ENCODE measurements around the gene RASAL3. TPM values are rescaled to one million over a fixed set of nuclear protein-coding genes. Genes with fewer than 3 reads are reported as not detected.

RASAL3 gene
- 0.05 TPM in 1 of 3 replicates, not detected in the others for total RNA-seq
- long read RNA-seq, result 0 reads

GRCh38 chr19:15464394-15465385 lies at the start of gene RASAL3:
Gene RASAL3, minus strand, starts transcription at chr19:15464544. Its CDS starts 186 bp downstream, at chr19:15464358.
- Mint-ChIP-seq H3K27me3 (ENCODE audit: low read depth) (peaks cover 30% of the 10 kb centered on the region), H3K36me3 (ENCODE audit: low read depth) (no peaks in the 10 kb centered on the region), H3K4me1 (ENCODE audit: low read depth) (peaks cover 9% of the 10 kb centered on the region), H3K27ac (ENCODE audit: unreplicated experiment) (no peak within 1 kb of the TSS), H3K9me3 (ENCODE audit: low read depth) (no peaks in the 10 kb centered on the region), H3K4me3 (ENCODE audit: unreplicated experiment) (no peak within 1 kb of the TSS)
- TF ChIP-seq CTCF (IDR thresholded peaks at IDR 0.05), result no peak
- DNase-seq (ENCODE audit: low spot score), result no peak

- no peak for TF ChIP-seq CTCF (IDR thresholded peaks at IDR 0.05)
- Mint-ChIP-seq H3K4me3 (ENCODE audit: unreplicated experiment) (no peak overlapping the region), H3K4me1 (ENCODE audit: low read depth) (no peaks in the 10 kb centered on the region), H3K27me3 (ENCODE audit: low read depth) (peaks cover 11% of the 10 kb centered on the region), H3K9me3 (ENCODE audit: low read depth) (peaks cover 5% of the 10 kb centered on the region), H3K27ac (ENCODE audit: unreplicated experiment) (no peak overlapping the region), H3K36me3 (ENCODE audit: low read depth) (peaks cover 1% of the 10 kb centered on the region)
- DNase-seq (ENCODE audit: low spot score), result no peak
Observed at GRCh38 chr19:15511671-15512424, 47.5 kb upstream of the RASAL3 start.

DNA sequence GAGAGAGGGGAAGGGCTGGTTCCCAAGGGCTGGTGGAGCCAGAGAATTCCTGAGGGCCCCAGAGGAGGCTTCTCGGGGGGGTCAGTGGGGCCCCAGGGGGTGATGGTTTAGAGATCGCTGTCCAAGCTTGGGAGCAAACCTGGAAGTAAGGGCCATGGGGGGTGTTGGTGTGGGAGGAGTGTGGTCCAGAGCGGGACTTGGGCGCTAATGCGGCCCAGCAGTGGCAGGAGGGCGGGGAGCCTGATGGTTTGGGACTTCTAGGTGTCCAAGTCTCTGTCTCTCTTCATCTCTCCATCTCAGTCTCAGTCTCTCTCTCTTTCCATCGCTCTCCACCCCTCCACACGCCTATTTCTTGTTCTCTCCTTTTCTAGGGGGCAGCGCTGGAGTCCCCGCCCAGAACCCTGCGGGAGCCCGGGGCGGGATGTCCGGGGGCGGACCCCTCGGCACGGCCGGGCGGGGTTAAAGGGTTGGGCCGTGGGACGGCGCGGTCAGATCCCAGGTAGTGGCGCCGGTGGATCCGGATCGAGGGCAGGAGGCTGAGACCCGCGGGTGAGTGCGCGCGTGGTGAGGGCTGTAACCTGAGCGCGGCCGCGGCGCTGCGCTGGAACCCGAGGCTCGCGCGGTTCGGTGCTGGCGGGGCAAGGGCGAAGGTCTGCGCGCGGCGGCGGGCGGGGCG lies 43.8 kb upstream of the RASAL3 start, which contains the start of gene CYP4F22:
Gene CYP4F22, plus strand, starts transcription at position 491 of the 676 bp plus-strand sequence. CDS start 16,812 bp downstream, outside the sequence.
- no peak for DNase-seq (ENCODE audit: low spot score)
- no peaks in the 10 kb centered on the region for H3K9me3 Mint-ChIP-seq (ENCODE audit: low read depth)
- no peak for TF ChIP-seq CTCF (IDR thresholded peaks at IDR 0.05)
- no peaks in the 10 kb centered on the region for H3K4me1 Mint-ChIP-seq (ENCODE audit: low read depth)
- H3K36me3 Mint-ChIP-seq (ENCODE audit: low read depth), result no peaks in the 10 kb centered on the region
- H3K27ac Mint-ChIP-seq (ENCODE audit: unreplicated experiment), result no peak within 1 kb of the TSS
- H3K27me3 Mint-ChIP-seq (ENCODE audit: low read depth), result peaks cover 17% of the 10 kb centered on the region
- no peak within 1 kb of the TSS for H3K4me3 Mint-ChIP-seq (ENCODE audit: unreplicated experiment)

DNA sequence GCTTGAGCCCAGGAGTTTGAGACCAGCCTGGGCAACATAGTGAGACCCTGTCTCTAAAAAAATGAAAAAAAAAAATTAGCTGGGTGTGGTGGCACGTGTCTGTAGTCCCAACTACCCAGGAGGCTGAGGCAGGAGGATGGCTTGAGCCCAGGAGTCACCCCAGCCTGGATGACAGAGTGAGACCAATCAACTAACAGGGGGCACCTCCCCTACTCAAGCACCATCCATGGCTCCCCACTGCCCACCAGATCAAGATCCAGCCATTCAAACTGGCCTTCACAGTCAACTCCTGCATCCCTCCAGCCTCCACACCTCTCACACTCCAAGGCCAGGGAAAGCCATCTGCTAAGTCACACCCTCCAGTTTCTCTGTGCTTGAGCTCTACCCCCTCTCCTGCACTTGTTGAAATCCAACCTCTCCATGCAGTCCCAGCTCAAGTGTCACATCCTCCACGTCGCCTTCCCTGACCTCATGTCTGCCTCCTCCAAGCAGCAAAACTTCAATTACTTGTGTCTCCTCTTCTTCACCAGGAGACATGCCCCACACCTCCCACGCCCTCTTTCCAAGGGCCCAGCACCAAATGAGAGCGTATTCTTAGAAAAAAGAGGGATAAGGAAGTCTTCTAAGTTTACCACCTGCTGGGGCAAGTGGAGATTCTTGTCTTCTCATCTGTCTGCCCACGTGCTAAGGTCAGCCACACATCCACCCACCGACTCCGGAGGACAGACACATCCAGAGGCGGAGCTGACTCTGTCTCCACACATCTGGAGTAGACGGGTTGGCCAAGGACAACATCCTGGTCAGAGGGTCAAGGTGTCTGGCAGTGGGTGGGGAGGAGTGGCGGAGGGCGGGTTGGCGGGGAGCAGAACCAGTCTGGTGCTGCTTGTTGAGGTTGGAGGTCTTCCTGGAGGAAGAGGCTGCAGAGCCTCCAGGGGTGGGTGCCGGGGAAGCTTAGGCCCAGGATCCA lies 43.0 kb upstream of the RASAL3 start:
- peak; percentile 58 for DNase-seq (ENCODE audit: low spot score)
- Mint-ChIP-seq H3K27ac (ENCODE audit: unreplicated experiment) (no peak overlapping the region), H3K36me3 (ENCODE audit: low read depth) (no peaks in the 10 kb centered on the region), H3K4me1 (ENCODE audit: low read depth) (no peaks in the 10 kb centered on the region), H3K9me3 (ENCODE audit: low read depth) (no peaks in the 10 kb centered on the region), H3K4me3 (ENCODE audit: unreplicated experiment) (no peak overlapping the region), H3K27me3 (ENCODE audit: low read depth) (peaks cover 18% of the 10 kb centered on the region)
- no peak for TF ChIP-seq CTCF (IDR thresholded peaks at IDR 0.05)
